ENCODE results near the gene UQCRC2. TPM values are rescaled to one million over a fixed set of nuclear protein-coding genes. Genes with fewer than 3 reads are reported as not detected.
A peak's percentile ranks its signal among the peaks of the same experiment; 100 is the strongest.

The UQCRC2 gene
- total and polyA plus RNA-seq, 2 donors (not counting 3 experiments of a cell fraction or from before 2014, with no cell fraction given): 132 to 189 TPM

- Histone ChIP-seq H3K79me2 (ENCODE audit: control insufficient read depth, insufficient read depth, low read length) (peaks cover 44% of the 10 kb centered on the region), H3K36me3 (ENCODE audit: control insufficient read depth in 2 of 2, extremely low read depth in 1 of 2, insufficient read depth in 2 of 2, low read length in 2 of 2) (peaks cover 0 to 1% of the 10 kb centered on the region in 2 experiments), H3K9me3 (replicated peaks; ENCODE audit: control insufficient read depth, insufficient read depth, low read length) (no peaks in the 10 kb centered on the region), H3K4me3 (replicated peaks in 1 of 3; ENCODE audit: insufficient read depth in 1 of 3, low read depth in 1 of 3, low read length in 3 of 3) (peak overlapping the region; percentile 53 to 92 (median 83)), H3K27ac (ENCODE audit: insufficient read depth, low read depth, low read length) (peak overlapping the region; percentile 97), H4K20me1 (replicated peaks; ENCODE audit: control insufficient read depth, extremely low read depth, insufficient read depth, low read length) (no peaks in the 10 kb centered on the region), H3K9me1 (replicated peaks; ENCODE audit: control insufficient read depth, extremely low read depth, insufficient read depth, low read length) (no peaks in the 10 kb centered on the region), H3K27me3 (ENCODE audit: control insufficient read depth in 2 of 2, insufficient read depth in 2 of 2, low read length in 2 of 2) (no peaks in the 10 kb centered on the region), H3K4me1 (ENCODE audit: control insufficient read depth, extremely low read depth, insufficient read depth, low read length) (peaks cover 16% of the 10 kb centered on the region), H3K9ac (replicated peaks; ENCODE audit: extremely low read depth, insufficient read depth, low read length) (peak overlapping the region; percentile 97), H3K4me2 (ENCODE audit: insufficient read depth, low read length) (peak overlapping the region; percentile 77), H2AFZ (ENCODE audit: low read depth, low read length) (peak overlapping the region; percentile 92)
- intact Hi-C loops (cut with micrococcal nuclease): no loop called here
- ChIA-PET POLR2A (no interaction called here), CTCF (interaction anchor here (1.5 to 2.1 kb wide), 3 partner anchors 8 to 236 kb away, joined by 4 to 19 read pairs (median 6); no protein-coding TSS in a partner anchor)
- FAIRE-seq (no peak), DNase-seq (ENCODE audit: low read depth, low spot score) (peak; percentile 78)
- TSS peak; percentile 75 for BruUV-seq (replicated peaks)
- TF ChIP-seq MAX (IDR thresholded peaks at IDR 0.05; ENCODE audit: insufficient read depth, insufficient read length): peak; percentile 83
- no peak for TF ChIP-seq FOS (IDR thresholded peaks at IDR 0.05; ENCODE audit: borderline replicate concordance, insufficient read depth, low read length)
- TF ChIP-seq POLR2A (IDR thresholded peaks at IDR 0.05; ENCODE audit: low read depth, low read length): no peak
- TF ChIP-seq GATA2 (IDR thresholded peaks at IDR 0.05; ENCODE audit: insufficient read depth, insufficient read length, low read depth, low read length): no peak
- no peak for TF ChIP-seq CTCF (IDR thresholded peaks at IDR 0.05; ENCODE audit: extremely low read depth in 1 of 2, insufficient read depth in 1 of 2, low read depth in 1 of 2, low read length in 2 of 2)
- dilution Hi-C loops (cut with MboI; ENCODE audit: extremely low pct_ligation_motif_present, low sequenced_read_pairs): no loop called here
Measured at GRCh38 chr16:21952040-21952792, 945 bp upstream of the UQCRC2 start.

Measured in endothelial cell of umbilical vein (primary cell).